HG03342 (cell line): ENCODE data around the gene IPPK.
"Not testable (repeated sequence)": the region's sequence is repeated elsewhere in the genome, so short reads cannot be mapped to it uniquely, and the experiment has no call there.

Experiments
- ATAC-seq: cut with Tn5 transposase; IDR thresholded peaks from one replicate; pipeline ENCODE4 v1.9.1; 2021; ENCODE audit warnings: mild to moderate bottlenecking, moderate library complexity; ENCODE audit not compliant: unreplicated experiment

IPPK gene

DNA sequence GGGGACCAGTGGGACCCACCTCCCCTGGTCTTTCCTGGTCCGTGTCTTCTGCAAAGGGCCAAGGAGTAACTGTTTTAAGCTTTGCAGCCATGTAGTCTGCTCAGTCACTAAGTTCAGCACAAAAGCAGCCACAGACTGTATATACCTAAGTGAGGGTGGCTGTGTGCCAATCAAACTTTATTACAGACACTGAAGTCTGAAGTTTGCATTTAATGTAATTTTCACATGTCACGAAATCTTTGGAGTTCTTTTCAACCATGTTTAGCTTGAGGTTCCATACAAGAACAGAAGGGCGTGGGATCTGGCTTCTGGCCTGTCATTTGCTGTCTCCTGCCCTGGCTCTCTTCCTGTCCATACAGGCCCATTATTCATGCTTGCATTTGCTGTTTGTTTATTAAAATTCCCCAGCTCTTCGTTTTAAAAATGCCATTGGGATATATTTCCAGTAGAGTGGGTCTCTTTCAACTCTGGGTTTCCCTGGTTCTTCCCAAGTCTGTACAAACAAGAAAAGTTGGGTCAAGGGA, 69.9 kb downstream of the IPPK start:
- ATAC-seq: no peak

DNA sequence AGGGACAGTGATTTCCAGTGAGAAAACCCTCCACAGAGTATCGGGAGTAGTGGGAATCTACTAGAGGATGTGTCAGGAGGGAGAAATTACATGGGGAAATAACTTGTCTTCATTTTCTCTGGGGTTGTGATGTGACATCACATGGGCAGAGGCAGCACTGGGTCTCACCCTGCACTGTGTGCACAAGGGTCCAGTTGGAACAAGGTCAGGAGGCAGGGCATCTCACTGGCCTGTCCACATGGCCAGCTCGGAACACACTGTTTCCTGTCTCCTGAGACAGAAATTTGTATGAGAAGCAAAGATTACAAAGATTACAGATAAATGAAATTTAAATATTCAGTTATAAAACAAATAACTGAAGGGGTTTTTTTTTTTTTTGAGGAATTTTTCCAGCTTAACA, 71.5 kb downstream of the IPPK start:
- ATAC-seq: no peak

DNA sequence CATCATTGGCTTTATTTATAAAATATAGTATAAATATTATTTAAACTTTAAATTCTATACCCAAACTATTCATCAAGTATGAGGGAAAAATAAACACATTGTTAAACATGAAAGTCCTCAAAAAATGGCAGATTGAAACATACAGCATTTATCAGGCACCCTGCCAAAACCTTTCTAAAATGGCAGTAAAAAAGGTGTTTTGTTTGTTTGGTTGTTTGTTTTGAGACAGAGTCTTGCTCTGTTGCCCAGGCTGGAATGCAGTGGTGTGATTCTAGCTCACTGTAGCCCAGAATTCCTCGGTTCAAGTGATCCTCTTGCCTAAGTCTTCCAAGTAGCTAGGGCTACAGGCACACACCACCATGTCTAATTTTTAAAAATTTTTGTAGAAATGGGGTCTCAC, 74.0 kb downstream of the IPPK start:
- ATAC-seq: no peak

DNA sequence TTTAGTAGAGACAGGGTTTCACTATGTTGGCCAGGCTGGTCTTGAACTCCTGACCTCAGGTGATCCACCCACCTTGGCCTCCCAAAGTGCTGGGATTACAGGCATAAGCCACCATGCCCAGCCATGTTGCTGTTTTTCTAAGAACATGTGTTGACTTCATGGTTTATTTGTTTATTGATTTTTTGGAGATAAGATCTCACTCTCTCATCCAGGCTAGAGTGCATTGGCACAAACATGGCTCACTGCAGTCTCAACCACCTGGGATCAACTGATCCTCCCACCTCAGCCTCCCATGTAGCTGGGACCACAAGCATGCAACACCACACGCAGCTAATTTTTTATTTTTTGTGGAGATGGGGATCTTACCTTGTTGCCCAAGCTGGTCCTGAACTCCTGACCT, 74.9 kb downstream of the IPPK start:
- not testable (repeated sequence) for ATAC-seq

DNA sequence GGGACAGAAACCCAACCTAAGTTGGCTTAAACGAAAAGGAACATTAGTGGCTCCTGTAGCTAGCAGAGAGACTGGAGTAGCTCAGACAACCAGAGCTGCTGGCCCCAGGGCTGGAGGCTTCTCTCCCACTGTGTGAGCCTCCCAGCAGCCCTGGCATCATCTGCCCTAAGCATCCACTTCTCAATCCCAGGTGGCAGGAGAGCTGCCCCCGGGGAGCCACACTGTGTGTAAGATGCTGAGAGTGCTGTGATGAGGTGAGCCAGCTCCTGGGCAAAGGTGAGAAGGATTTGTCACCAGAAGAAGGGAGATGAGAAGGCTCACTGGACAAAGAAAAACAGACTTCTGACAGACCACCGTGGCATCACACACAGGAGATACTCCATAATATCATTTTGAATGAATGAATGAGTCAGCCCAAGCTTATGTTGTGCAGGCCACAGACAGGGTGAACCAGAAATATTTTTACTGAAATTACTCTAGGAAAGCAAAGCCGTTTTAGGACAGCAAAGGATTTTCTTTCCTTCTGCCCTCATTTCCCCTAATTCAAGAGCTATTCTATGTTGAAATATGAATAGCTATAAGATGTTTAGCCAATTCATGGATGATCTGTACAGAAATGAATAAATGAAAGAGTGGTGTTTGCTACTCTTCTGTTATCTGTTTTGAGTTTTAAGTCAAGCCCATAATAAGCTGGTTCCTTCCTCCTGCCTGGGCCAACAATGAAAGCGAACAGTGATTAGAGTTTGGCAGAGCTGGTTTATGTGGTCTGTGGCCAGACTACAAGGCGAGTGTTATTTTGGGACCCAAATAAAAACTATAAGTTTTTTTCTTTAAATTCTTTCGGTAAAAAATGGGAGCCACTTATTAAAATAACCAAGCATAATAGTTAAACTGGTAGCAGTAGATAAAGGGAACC, 76.7 kb downstream of the IPPK start:
- ATAC-seq: no peak

DNA sequence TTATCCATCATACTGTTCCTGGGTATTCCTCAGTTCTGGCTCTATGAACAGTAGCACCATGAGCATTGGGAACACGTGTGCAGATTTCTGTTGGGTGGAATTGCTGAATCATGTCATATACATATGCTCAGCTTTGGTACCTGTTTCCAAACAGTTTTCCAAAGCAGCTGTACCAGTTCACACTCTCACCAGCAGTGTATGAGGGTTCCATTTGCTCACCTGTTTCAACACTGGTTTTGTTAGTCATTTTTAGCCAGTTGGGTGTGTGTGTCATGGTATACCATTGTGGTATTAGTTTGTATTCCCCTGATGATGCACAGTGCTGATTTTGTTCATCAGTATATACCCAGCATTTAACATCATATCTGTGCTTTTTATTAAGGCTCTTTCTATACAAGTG, 77.4 kb downstream of the IPPK start:
- ATAC-seq: no peak

DNA sequence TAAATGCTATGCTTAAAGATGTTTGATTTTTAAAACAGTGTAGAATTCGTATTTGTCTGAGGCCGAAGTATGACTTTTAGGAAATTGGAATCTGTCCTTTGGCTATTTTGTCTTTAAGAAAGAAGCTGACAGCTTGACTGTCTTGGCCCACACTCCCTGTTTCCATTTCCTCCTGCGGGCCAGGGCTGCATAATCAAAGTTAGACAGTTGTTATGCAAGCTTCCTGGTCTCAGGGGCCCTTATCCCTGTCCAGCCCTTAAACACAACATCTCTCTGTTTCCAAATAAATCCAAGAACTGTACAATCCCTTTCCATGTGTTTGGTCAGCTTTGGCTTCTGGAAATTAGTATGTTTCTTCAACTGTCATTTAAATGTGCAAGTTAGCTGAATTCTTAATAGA, 79.6 kb downstream of the IPPK start:
- no peak for ATAC-seq

DNA sequence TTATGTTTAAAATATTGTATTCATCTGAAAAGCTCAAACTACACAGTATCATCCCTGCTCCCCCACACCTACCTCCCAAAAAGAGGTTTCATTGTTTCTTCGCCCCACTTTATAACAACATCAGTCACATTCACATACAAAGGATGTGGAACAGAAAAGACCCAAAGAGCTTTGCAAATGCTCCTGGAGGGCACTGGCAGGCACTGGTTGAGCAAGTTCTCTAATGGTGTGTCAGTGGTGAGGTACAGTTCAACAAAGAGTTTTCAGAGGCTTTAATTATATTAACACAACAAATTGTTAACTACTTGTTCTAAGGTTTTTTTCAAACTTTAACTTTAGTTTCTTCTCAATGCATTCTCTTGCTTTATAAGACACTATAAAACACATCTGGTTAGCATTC, 80.0 kb downstream of the IPPK start:
- ATAC-seq: no peak

DNA sequence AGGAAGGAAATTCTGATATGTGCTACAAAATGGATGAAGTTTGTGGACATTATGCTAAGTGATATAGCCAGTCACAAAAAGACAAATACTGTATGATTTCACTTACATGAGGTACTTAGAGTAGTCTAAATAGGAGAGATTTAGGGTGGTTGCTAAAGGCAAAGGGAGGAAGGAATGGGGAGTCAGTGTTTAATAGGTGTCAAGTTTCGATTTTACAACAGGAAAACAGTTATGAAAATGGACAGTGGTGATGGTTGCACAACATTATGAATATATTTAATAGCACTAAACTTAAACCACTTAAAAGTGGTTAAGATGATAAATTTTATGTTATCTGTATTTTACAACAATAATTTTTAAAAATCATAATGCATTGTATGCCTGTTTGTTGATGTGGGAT, 93.8 kb downstream of the IPPK start:
- no peak for ATAC-seq

DNA sequence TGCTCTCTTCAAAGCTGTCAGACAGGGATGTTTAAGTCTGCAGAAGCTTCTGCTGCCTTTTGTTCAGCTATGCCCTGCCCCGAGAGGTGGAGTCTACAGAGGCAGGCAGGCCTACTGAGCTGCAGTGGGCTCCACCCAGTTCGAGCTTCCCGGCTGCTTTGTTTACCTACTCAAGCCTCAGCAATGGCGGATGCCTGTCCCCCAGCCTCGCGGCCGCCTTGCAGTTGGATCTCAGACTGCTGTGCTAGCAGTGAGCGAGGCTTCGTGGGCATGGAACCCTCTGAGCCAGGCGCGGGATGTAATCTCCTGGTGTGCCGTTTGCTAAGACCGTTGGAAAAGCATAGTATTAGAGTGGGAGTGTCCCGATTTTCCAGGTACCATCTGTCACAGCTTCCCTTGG, 96.3 kb downstream of the IPPK start:
- ATAC-seq: not testable (repeated sequence)

DNA sequence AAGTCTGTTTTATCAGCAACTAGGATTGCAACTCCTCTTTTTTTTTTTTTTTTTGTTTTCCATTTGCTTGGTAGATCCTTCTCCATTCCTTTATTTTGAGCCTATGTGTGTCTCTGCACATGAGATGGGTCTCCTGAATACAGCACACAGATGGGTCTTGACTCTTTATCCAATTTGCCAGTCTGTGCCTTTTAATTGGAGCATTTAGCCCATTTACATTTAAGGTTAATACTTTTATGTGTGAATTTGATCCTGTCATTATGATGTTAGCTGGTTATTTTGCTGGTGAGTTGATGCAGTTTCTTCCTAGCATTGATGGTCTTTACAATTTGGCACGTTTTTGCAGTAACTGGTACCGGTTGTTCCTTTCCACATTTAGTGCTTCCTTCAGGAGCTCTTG, 98.1 kb downstream of the IPPK start:
- not testable (repeated sequence) for ATAC-seq

DNA sequence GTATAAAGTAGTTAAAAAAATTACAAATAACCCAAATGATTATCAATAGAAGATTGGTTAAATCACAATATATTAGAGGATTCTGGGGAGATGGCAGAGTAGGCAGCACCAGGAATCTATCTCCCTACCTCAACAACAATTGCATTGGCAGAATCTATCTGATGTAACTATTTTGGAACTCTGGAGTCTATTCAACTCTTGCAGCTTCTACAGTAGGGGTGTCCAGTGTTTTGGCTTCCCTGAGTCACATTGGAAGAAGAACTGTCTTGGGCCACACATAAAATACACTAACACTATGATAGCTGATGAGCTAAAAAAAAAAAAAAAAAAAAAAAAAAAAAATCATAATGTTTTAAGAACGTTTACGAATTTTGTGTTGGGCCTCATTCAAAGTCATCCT, 104.9 kb downstream of the IPPK start:
- no peak for ATAC-seq

DNA sequence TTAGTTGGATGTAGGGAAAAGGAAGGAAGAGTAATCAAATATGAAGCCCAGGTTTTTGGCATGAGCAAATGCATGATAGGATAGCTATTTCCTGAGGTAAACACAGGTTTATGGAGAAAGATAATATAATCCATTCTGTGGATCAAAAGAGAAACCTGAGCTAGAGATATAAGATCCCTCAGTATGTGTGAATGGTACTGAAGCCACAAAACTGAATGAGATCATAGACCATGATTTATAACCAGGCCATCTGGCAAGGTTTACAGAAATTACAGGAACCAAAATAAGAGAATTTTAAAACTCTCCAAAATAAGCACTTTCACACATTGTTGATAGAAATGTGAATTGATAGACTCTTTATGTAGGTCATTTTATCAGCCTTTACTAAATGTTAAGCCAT, 105.4 kb downstream of the IPPK start:
- no peak for ATAC-seq
